ENCODE data around the gene OR4K1.

Gene OR4K1

GRCh38 chr14:19930617-19931016 lies at the start of gene OR4K1:
Gene OR4K1, plus strand, starts transcription at chr14:19930917. Its CDS starts 4,750 bp downstream, at chr14:19935667.
- DNase-seq (ENCODE audit: low read depth): no peak
- TF ChIP-seq CTCF (IDR thresholded peaks at IDR 0.05; ENCODE audit: insufficient read depth, low read depth, low read length, missing control alignments): no peak
- H3K4me3 ChIP-seq (ENCODE audit: low read length): no peak within 1 kb of the TSS

GRCh38 chr14:19895282-19895681 lies 35.4 kb upstream of the OR4K1 start:
- DNase-seq (ENCODE audit: low read depth): no peak
- no peak for TF ChIP-seq CTCF (IDR thresholded peaks at IDR 0.05; ENCODE audit: insufficient read depth, low read depth, low read length, missing control alignments)
- H3K4me3 ChIP-seq (ENCODE audit: low read length): no peak overlapping the region

GRCh38 chr14:19900999-19901398 lies 29.7 kb upstream of the OR4K1 start:
- TF ChIP-seq CTCF (IDR thresholded peaks at IDR 0.05; ENCODE audit: insufficient read depth, low read depth, low read length, missing control alignments): no peak
- no peak for DNase-seq (ENCODE audit: low read depth)
- H3K4me3 ChIP-seq (ENCODE audit: low read length): no peak overlapping the region

- no peak for DNase-seq (ENCODE audit: low read depth)
- H3K4me3 ChIP-seq (ENCODE audit: low read length): no peak overlapping the region
- TF ChIP-seq CTCF (IDR thresholded peaks at IDR 0.05; ENCODE audit: insufficient read depth, low read depth, low read length, missing control alignments): no peak
Observed at GRCh38 chr14:19902409-19902808, 28.3 kb upstream of the OR4K1 start.

- DNase-seq (ENCODE audit: low read depth): no peak
- no peak for TF ChIP-seq CTCF (IDR thresholded peaks at IDR 0.05; ENCODE audit: insufficient read depth, low read depth, low read length, missing control alignments)
- H3K4me3 ChIP-seq (ENCODE audit: low read length): no peak overlapping the region
Observed at GRCh38 chr14:19906665-19907064, 24.1 kb upstream of the OR4K1 start.

- no peak for TF ChIP-seq CTCF (IDR thresholded peaks at IDR 0.05; ENCODE audit: insufficient read depth, low read depth, low read length, missing control alignments)
- DNase-seq (ENCODE audit: low read depth): no peak
- no peak overlapping the region for H3K4me3 ChIP-seq (ENCODE audit: low read length)
Observed at GRCh38 chr14:19911114-19911513, 19.6 kb upstream of the OR4K1 start.

- no peak for DNase-seq (ENCODE audit: low read depth)
- TF ChIP-seq CTCF (IDR thresholded peaks at IDR 0.05; ENCODE audit: insufficient read depth, low read depth, low read length, missing control alignments): no peak
- H3K4me3 ChIP-seq (ENCODE audit: low read length): no peak overlapping the region
Observed at GRCh38 chr14:19917243-19917642, 13.5 kb upstream of the OR4K1 start.

Data from epithelial cell of esophagus (primary cell).